ENCODE data around the gene NDUFC2. TPM values are rescaled to one million over a fixed set of nuclear protein-coding genes. Genes with fewer than 3 reads are reported as not detected.

Gene NDUFC2
- total RNA-seq, 4 donors from 2014 or later, result 205 to 342 (median 228) TPM

DNA sequence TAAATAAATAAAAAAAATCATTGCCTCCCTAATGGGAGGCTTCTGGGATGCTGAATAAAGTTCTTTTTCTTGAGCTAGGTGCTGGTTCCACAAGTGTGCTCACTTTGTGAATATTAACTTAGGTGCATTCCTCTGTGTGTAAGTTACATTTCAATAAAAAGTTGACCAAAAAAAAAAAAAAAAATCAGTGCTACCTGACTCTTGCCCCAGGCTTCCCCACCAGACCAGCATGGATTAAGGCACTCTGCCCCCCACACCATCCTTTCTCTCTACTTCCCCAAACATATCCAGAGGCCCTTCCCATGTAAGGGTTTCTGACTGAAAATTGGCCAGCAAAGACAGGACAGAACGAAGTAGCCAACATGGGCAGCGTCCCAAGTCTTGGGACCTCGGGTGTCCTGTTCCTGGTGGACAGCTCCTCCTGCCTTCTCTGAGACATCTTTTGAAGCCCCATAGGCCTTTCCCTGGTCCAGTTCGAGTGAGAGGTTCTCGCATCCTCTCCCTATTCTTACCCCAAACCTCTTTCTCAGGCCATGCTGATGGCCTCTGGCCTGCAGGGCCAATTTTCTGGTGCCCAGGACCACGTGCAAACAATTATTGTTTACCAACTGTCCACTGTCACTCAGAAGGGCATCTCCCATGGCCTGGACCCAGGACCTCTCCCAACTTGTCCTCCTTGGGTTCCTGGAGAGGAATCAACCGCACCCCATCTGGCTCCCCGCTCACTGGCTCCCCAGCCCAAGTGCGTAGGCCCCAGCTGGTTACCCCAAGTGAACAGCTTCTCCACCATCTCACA lies 41.6 kb downstream of the NDUFC2 start:
- intact Hi-C loops (cut with DNase I), result no loop called here
- peaks cover 14 to 25% of the 10 kb centered on the region in 2 donors for H3K4me1 ChIP-seq
- TF ChIP-seq, protein P1, sequence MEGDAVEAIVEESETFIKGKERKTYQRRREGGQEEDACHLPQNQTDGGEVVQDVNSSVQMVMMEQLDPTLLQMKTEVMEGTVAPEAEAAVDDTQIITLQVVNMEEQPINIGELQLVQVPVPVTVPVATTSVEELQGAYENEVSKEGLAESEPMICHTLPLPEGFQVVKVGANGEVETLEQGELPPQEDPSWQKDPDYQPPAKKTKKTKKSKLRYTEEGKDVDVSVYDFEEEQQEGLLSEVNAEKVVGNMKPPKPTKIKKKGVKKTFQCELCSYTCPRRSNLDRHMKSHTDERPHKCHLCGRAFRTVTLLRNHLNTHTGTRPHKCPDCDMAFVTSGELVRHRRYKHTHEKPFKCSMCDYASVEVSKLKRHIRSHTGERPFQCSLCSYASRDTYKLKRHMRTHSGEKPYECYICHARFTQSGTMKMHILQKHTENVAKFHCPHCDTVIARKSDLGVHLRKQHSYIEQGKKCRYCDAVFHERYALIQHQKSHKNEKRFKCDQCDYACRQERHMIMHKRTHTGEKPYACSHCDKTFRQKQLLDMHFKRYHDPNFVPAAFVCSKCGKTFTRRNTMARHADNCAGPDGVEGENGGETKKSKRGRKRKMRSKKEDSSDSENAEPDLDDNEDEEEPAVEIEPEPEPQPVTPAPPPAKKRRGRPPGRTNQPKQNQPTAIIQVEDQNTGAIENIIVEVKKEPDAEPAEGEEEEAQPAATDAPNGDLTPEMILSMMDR (IDR thresholded peaks at IDR 0.05), result no peak
- TF ChIP-seq POLR2A (IDR thresholded peaks at IDR 0.05), result no peak
- 81 to 92% methylated on average over 9 of the region's 9 CpGs for WGBS, 2 donors
- H3K27ac ChIP-seq, result no peak overlapping the region
- no peak overlapping the region for H3K4me3 ChIP-seq (replicated peaks in 1 of 3)
- DNase-seq, result no peak
- H3K27me3 ChIP-seq, result no peaks in the 10 kb centered on the region
- no peaks in the 10 kb centered on the region for H3K9me3 ChIP-seq
- H3K36me3 ChIP-seq, result no peaks in the 10 kb centered on the region

DNA sequence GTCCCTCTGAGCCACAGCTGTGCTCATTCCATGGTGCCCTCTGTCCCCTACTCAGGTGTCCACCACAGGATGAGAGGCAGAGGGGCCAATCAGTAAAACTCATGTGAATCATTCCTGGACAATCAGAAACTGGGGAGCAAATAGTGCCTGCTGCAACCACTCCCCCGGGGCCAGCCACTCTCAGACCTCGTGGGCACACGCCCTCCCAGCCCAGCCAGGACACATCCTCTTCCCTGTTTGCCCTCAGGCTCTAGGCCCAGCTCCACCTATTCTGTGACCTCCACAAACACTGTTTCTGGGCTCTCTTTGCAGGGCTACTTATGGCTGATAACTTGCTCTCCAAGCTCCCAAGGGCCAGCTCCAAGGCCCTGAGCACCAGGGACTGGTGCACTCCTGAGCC lies 42.6 kb downstream of the NDUFC2 start:
- WGBS, 2 donors, result 42 to 46% methylated on average over 3 of the region's 3 CpGs
- H3K27ac ChIP-seq, result no peak overlapping the region
- TF ChIP-seq, protein P1 (IDR thresholded peaks at IDR 0.05), result no peak
- DNase-seq, result peak in 1 of 2 donors; percentile 20
- H3K36me3 ChIP-seq, result no peaks in the 10 kb centered on the region
- no peaks in the 10 kb centered on the region for H3K27me3 ChIP-seq
- no peaks in the 10 kb centered on the region for H3K9me3 ChIP-seq
- intact Hi-C loops (cut with DNase I), result no loop called here
- H3K4me1 ChIP-seq, result peaks cover 14 to 27% of the 10 kb centered on the region in 2 donors
- H3K4me3 ChIP-seq (replicated peaks in 1 of 3), result no peak overlapping the region

DNA sequence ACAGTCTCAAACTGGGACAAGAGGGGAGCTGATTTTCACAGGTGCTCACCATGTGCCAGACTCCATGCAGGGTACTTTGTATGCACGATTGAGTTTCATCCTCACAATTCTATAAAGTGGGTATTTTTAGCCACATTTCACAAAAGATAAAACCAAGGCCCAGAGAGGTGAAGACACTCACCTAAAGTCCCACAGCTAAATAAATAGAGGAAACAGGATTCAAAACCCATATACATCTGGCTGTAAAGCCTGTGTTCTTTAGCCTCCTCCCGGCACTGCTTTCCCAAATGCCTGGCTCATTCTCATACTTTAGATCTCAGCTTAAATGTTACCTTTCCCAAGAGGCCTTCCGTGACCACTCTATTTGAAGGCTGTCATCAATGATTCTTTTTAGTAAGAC lies 43.3 kb downstream of the NDUFC2 start:
- TF ChIP-seq POLR2A (IDR thresholded peaks at IDR 0.05), result no peak
- TF ChIP-seq, protein P1 (IDR thresholded peaks at IDR 0.05), result no peak
- intact Hi-C loops (cut with DNase I), result no loop called here
- H3K27me3 ChIP-seq, result no peaks in the 10 kb centered on the region
- DNase-seq, result no peak
- WGBS, 2 donors, result 80 to 95% methylated on average over 3 of the region's 3 CpGs
- H3K4me3 ChIP-seq (replicated peaks in 1 of 3), result no peak overlapping the region
- peaks cover 14 to 33% of the 10 kb centered on the region in 2 donors for H3K4me1 ChIP-seq
- H3K36me3 ChIP-seq, result no peaks in the 10 kb centered on the region
- H3K27ac ChIP-seq, result no peak overlapping the region
- no peaks in the 10 kb centered on the region for H3K9me3 ChIP-seq

DNA sequence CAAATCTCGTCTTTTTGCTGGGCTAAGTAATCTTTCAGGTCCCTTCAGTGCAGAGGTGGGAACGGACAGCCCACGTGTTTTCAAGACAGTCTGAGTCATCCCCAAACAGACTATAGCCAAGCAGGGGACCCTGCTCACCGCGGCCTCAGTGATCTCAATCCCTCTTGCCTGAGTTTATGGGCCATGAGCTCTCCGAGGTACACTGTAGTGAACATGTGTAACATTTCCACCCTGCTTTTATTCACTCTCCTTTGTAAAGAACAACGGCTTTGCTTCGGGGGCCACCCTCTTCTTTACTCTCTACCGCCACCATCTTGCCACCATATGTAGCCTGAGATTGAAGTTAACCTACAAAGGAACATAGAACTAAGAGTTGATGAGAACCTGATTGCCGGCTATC lies 45.0 kb downstream of the NDUFC2 start:
- intact Hi-C loops (cut with DNase I), result no loop called here
- DNase-seq, result no peak
- no peaks in the 10 kb centered on the region for H3K27me3 ChIP-seq
- H3K4me3 ChIP-seq (replicated peaks in 1 of 3), result no peak overlapping the region
- no peak overlapping the region for H3K27ac ChIP-seq
- H3K36me3 ChIP-seq, result no peaks in the 10 kb centered on the region
- peaks cover 0 to 28% of the 10 kb centered on the region in 2 donors for H3K4me1 ChIP-seq
- WGBS, 2 donors, result 77 to 80% methylated on average over 10 of the region's 10 CpGs
- TF ChIP-seq, protein P1 (IDR thresholded peaks at IDR 0.05), result no peak
- no peak for TF ChIP-seq POLR2A (IDR thresholded peaks at IDR 0.05)
- H3K9me3 ChIP-seq, result no peaks in the 10 kb centered on the region

DNA sequence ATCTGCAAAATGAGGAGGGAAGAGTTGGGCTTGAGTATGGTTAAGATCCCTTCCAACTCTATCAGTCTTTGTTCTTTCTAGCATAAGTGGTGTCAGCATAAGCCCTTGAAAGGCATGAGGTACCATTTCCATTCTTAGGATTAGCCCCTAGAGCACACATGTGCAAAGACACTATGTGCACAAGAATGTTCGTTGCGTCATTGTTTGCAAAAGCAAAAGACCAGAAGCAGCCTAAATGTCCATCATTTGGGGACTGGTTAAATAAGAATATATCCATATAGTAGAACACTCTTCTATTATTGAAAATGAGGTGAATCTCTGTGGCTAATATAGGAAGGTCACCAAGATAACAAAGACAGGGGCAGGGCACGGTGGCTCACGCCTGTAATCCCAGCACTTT lies 46.6 kb downstream of the NDUFC2 start:
- Histone ChIP-seq H3K4me3 (replicated peaks in 1 of 3) (no peak overlapping the region), H3K36me3 (no peaks in the 10 kb centered on the region), H3K27me3 (no peaks in the 10 kb centered on the region), H3K4me1 (peaks cover 0 to 24% of the 10 kb centered on the region in 2 donors), H3K9me3 (no peaks in the 10 kb centered on the region), H3K27ac (no peak overlapping the region)
- intact Hi-C loops (cut with DNase I), result no loop called here
- TF ChIP-seq POLR2A (IDR thresholded peaks at IDR 0.05), result no peak
- TF ChIP-seq, protein P1 (IDR thresholded peaks at IDR 0.05), result no peak
- DNase-seq, result no peak
- 63 to 71% methylated on average over 4 of the region's 4 CpGs for WGBS, 2 donors
